ENCODE results near the gene FABP3.
"Not testable (repeated sequence)": the region's sequence is repeated elsewhere in the genome, so short reads cannot be mapped to it uniquely, and the experiment has no call there.

Gene FABP3

DNA sequence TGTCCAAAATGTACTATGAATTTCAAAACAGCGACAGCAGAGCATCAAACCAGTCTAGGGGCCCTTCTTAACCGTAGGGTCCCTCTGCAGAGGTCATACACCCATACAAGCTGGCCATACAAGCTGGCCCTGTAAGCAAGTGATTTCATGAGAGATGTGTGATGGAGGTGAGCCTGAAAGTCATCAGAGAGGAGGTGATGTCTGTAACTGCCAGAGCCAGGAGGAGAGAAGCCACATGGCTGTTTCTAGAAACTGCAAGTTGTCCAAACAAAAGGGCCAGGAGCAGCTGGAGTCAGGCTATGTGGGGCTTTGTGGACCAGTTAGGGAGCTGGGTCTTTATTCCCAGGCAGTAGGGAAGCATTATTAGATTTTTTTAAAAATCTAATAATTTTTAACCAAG, 25.4 kb upstream of the FABP3 start:
- DNase-seq (ENCODE audit: low read depth), result no peak

DNA sequence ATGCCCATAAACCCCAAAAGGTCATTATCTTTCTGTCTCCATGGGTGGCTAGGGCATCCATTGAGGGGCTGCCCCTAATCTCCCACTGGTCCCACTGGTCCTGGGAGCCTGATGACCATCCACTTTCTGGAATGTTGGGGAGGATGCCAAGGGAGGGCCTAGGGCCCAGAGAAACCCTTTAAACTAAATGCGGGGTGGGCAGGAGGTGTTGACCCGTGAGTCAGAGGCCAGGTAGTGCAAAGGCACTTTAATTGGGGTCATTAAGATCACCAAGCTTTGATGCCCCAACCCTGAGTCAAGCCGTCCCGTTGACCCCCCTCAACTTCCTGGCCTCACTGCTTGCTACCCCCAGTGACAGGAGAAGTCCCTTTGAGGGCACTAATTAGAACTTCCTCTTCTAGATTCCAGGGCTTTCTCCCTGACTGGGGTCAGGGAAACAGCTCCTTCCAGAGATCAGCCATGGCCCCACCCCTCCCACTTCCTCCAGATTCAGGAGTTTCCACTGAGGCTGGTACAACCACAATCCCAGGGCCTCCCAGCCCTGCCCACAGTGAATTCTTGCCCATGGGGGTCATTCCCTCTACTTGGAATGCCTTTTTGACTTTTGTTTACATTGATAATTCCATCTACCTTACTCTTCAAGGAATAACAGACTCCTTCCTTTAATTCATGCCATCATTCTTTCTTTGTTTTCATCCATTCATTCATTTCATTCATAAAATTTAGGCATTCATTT, 24.7 kb upstream of the FABP3 start:
- no peak for DNase-seq (ENCODE audit: low read depth)

- no peak for DNase-seq (ENCODE audit: low read depth)
These were observed 23.9 kb upstream of the FABP3 start for GRCh38 chr1:31396633-31397351.

- DNase-seq (ENCODE audit: low read depth), result peak; percentile 66
These were observed 21.8 kb upstream of the FABP3 start for GRCh38 chr1:31394584-31395193.

GRCh38 chr1:31393463-31393862, 20.6 kb upstream of the FABP3 start:
- DNase-seq (ENCODE audit: low read depth), result no peak

- DNase-seq (ENCODE audit: low read depth), result no peak
These were observed 17.2 kb upstream of the FABP3 start for GRCh38 chr1:31390071-31390470.

GRCh38 chr1:31389616-31390015, 16.7 kb upstream of the FABP3 start:
- DNase-seq (ENCODE audit: low read depth), result no peak

DNA sequence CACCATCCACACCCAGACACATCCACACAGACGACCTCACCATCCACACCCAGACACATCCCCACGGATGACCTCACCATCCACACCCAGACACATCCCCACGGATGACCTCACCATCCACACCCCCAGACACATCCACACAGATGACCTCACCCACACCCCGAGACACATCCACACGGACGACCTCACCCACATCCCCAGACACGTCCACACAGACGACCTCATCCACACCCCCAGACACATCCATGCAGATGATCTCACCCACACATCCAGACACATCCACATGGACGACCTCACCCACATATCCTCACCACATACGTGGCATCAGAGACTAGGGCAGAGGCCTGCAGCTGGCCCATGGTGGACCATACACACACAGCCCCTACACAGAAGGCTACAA, 14.7 kb upstream of the FABP3 start:
- DNase-seq (ENCODE audit: low read depth), result no peak

DNA sequence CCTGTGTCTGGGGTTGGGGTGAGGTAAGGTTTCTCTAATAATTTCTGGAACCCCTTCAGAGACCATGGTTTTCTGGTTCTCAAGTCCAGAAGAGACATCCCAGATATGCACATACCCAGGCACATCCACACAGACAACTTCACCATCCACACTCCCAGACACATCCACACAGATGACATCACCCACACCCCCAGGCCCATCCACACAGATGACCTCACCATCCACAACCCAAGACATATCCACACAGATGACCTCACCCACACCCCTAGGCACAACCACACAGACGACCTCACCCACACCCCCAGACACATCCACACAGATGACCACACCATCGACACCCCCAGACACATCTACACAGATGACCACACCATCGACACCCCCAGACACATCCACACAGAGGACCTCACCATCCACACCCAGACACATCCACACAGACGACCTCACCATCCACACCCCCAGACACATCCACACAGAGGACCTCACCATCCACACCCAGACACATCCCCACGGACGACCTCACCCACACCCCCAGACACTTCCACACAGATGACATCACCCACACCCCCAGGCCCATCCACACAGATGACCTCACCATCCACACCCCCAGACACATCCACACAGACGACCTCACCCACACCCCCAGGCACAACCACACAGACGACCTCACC, 13.8 kb upstream of the FABP3 start:
- not testable (repeated sequence) for DNase-seq (ENCODE audit: low read depth)

- DNase-seq (ENCODE audit: low read depth), result no peak
These were observed 11.1 kb upstream of the FABP3 start for GRCh38 chr1:31383967-31384366.

DNA sequence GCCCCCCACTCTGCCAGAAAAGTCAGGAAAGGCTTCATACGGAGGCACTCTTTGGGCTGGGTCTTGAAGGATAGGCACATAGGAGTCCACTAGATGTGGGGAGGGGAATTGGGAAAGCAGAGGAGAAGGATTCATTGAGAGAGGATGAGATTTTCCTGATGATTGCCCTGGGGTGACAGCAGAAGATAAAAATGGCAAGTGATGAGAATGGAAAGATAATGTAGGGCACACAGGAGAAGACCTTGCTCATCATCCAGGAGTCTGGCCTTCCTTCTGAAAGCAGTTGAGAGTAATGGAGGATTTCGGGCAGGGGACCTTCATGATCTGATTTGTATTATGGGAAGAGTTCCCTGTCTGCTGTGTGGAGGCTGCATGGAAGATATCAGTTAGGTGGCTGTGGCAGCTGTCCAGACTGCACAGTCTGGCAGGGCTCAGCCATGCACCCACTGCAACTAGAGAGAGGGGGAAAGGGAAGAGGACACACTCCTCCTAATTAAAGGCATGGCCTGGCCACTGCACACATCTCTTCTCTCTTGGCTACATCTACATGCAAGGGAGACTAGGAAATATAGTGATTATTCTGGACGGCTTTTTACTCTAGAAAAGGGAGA, 9.6 kb upstream of the FABP3 start:
- no peak for DNase-seq (ENCODE audit: low read depth)

DNA sequence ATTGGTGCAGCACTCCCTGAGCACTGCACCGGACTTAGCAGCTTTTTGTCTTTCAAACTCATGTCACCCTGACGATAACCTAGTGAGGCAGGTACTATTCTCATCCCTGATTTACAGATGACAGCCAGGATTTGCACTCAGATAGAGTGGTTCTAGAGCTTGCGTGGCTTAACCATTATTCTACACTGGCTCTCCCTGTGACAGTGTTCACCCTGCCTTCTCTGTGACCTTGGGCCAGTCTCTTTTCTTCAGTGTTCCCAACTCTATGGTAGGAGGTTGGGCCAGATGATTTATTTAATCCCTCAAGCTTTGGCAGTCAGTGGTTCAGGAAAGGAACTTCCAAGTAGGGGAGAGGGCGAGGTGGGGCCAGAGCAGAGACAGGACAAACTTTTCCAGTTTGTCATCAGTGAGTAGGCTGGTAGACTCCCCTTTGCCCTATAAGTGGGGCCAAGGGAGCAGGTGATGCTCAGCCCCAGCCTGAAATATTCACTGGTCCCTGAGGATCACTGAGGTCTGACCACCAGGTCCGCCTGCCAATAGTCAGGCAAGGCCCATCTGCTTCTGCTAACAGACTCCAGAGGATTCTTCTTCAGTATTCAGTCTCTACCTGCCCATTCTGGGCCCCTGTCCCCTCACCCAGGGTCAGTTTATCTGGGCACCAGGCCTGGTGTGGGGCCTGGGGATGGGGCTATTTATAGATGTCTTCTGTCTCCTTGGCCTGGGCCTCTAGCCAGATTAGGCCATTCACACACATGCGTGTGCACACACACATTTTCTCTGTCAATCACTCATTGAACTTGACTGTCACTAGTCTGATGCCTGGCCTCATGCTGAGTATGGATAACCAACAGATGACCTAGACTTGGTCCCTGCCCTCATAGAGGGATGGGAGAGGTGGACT, 8.8 kb upstream of the FABP3 start:
- DNase-seq (ENCODE audit: low read depth), result no peak

DNA sequence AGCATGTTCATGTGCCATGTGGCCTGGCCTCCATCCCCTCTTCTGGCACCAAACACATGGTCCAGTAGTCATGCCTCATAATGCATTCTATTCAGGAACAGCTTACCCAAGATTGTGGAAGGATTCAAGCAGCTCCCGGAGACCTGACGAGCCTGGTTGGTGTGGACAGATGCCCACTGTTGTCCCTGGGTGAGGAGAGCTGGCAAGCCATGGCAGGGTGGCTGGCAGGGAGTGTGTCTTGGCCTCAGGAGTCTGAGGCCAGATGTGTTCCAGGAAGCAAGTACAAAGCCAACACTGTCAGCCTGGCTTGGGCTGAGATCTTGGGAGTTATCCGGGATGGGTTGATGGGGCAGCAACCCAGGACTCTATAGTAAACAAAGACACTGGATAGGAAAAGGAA, 7.3 kb upstream of the FABP3 start:
- no peak for DNase-seq (ENCODE audit: low read depth)

DNA sequence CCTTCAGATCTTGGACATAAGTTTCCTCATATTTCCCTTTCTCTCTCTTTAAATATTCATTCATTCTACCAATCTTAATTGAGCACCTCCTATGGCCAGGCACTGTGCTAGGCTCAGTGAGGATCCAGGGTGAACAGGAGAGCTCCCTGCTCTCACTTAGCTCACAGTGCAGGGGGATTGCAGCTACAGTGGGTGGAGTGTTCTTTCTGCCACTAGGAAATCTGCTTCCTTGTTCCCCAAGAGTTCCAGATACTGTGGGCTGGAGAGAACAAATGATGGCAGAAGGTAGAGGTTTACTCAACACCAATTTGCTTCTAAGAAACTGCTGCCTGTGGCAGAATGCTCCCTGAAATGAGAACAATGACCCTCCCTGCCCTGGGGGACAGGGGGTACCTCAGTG, 5.1 kb upstream of the FABP3 start:
- no peak for DNase-seq (ENCODE audit: low read depth)

DNA sequence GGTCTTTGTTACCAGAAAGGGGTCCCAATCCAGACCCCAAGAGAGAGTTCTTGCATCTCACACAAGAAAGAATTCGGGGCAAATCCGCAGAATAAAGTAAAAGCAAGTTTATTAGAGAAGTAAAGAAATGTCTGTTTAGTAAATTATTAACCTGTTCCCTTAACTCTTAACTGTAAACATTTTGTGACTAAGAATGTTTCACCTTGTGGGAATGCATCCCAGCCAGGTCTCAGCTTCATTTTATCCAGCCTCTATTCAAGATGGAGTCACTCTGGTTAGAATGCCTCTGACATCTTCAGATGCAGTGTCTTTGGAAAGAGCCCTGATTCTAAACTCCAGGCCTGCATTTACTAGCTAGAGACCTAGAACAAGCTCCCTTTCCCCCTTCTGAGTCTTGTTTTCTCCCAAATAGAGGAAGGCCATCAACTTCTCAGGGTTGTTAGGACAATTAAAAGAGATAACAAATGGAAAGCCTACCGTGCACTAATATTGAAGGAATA, 4.5 kb upstream of the FABP3 start:
- DNase-seq (ENCODE audit: low read depth), result no peak

- no peak for DNase-seq (ENCODE audit: low read depth)
These were observed 3.7 kb upstream of the FABP3 start for GRCh38 chr1:31376375-31377134.

DNA sequence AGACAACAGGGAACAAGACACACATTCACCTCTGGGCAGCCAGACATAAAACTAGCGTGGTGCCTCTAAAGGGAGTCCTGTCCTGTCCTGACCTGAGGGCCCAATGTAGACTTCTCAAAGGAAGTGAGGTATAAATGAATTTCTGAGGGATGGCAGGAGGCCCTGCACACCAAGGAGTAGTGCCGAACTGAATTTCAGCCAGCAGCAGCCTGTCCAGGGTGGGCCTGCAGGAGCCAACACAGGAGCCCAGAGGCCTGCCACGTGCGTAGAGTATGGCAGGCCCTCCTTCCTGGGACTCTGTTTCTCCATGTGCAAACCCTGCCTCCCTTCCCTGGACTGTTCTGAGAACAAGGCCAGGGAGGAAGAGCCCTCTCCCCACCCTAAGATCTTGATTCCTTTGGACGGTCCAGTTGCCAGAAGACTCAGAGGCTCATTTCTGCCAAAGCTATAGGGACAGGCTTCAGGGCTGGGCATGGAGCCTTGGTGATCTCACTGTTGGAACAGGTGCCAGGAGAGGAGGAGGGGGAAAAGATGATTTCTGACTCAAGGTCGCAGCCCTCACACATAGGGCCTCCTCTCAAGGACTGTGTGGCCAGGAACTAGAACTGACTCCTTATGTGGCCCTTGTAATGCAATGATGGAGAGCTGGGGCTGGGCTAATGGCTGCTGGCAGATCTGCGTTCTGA, 1.8 kb upstream of the FABP3 start:
- no peak for DNase-seq (ENCODE audit: low read depth)

DNA sequence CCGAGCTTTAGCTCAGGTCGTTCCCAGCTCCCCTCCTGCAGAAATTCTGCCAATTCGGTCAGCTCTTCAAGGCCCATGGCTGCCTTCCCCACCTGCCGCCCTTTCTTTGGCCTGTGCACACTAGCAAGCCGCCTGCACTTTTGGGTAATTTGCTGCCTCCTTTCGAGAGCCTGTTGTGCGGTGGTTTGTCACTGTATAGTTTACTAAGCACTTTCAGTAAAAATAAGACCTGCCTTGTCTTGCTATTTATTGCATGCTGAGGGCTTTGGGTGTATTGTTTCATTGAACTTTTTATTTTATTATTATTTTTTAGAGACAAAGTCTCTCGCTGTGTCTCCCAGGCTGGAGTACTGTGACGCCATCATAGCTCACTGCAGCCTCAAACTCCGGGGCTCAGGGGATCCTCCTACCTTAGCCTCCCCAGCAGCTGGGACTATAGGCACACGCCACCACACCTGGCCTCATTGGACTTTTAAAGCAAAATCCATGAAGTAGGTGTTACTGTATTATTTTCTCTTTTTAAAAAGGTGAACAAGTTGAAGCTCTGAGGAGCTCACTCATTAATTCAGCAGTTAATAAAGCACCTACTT, 1.1 kb upstream of the FABP3 start:
- DNase-seq (ENCODE audit: low read depth), result no peak

- no peak for DNase-seq (ENCODE audit: low read depth)
These were observed 173 bp downstream of the FABP3 start for GRCh38 chr1:31372751-31373055.

GRCh38 chr1:31372051-31372450, 825 bp downstream of the FABP3 start:
- DNase-seq (ENCODE audit: low read depth), result no peak

Data from activated T-cell treated with anti-CD3 and anti-CD28 coated beads for 24 hours (primary cell).